HepG2 (cell line): ENCODE measurements around the gene TMEM14B. TPM values are rescaled to one million over a fixed set of nuclear protein-coding genes. Genes with fewer than 3 reads are reported as not detected.
"Not testable (repeated sequence)": the region's sequence is repeated elsewhere in the genome, so short reads cannot be mapped to it uniquely, and the experiment has no call there.

Source experiments
- ELF3 ChIP-seq: IDR thresholded peaks from 2 replicates; pipeline ENCODE4 v1.6.1; 2016; ENCODE audit warnings: missing genetic modification reagents, missing compliant biosample characterization
- FOXA1 ChIP-seq, 2 experiments: fragments of 450-650 bp in 1 of 2; sonication (generic) in 1 of 2; formaldehyde crosslinking in 1 of 2; IDR thresholded peaks; 2 replicates each; pipeline versions ENCODE4 v1.4.0 to v1.6.1; 2016 to 2020; ENCODE audit warnings: missing genetic modification reagents in 1 of 2
- HOXA3 ChIP-seq: sonication (generic); formaldehyde crosslinking; IDR thresholded peaks from 2 replicates; pipeline ENCODE4 v1.5.0; 2020; ENCODE audit warnings: missing genetic modification reagents
- KLF11 ChIP-seq: IDR thresholded peaks from 2 replicates; pipeline ENCODE4 v1.6.1; 2016; ENCODE audit warnings: missing compliant biosample characterization
- MED8 ChIP-seq: sonication (generic); formaldehyde crosslinking; IDR thresholded peaks from 2 replicates; pipeline ENCODE4 v1.8.1; 2023; ENCODE audit warnings: mild to moderate bottlenecking, missing genetic modification reagents; ENCODE audit not compliant: insufficient replicate concordance
- NONO ChIP-seq, 2 experiments: fragments of 450-650 bp in 1 of 2; sonication (generic) in 1 of 2; formaldehyde crosslinking in 1 of 2; IDR thresholded peaks in 1 of 2; conservative IDR thresholded peaks in 1 of 2; 2 replicates each; pipeline versions ENCODE4 v1.6.1 to v1.8.0; 2017 to 2022; ENCODE audit warnings: mild to moderate bottlenecking in 1 of 2, missing genetic modification reagents in 1 of 2, moderate library complexity in 1 of 2
- PHF8 ChIP-seq: sonication (generic); formaldehyde crosslinking; IDR thresholded peaks from 2 replicates; pipeline ENCODE4 v1.5.0; 2020; ENCODE audit warnings: missing genetic modification reagents
- RBFOX2 ChIP-seq: fragments of 200-400 bp; formaldehyde crosslinking; IDR thresholded peaks from 2 replicates; pipeline ENCODE4 v1.6.1; 2017; ENCODE audit warnings: low read depth, mild to moderate bottlenecking, low read length
- SKI ChIP-seq: fragments of 450-650 bp; IDR thresholded peaks from one replicate; pipeline ENCODE4 v1.6.1; 2018; ENCODE audit warnings: mild to moderate bottlenecking; ENCODE audit not compliant: partially characterized antibody
- TEAD3 ChIP-seq: optimal IDR thresholded peaks from 2 replicates; pipeline ENCODE3; 2016; ENCODE audit warnings: borderline replicate concordance
- ZEB1 ChIP-seq: IDR thresholded peaks from 2 replicates; pipeline ENCODE4 v1.6.1; 2012; ENCODE audit warnings: mild to moderate bottlenecking, low read depth, inconsistent platforms; ENCODE audit not compliant: insufficient replicate concordance
- ZNF224 ChIP-seq: sonication (generic); formaldehyde crosslinking; IDR thresholded peaks from 2 replicates; pipeline ENCODE4 v1.5.0; 2020; ENCODE audit warnings: mild to moderate bottlenecking, missing genetic modification reagents
- ZNF251 ChIP-seq: sonication (generic); formaldehyde crosslinking; IDR thresholded peaks from 2 replicates; pipeline ENCODE4 v1.9.0; 2021; ENCODE audit warnings: mild to moderate bottlenecking, missing genetic modification reagents
- ZNF430 ChIP-seq: sonication (generic); formaldehyde crosslinking; IDR thresholded peaks from 2 replicates; pipeline ENCODE4 v1.9.0; 2021; ENCODE audit warnings: mild to moderate bottlenecking, missing genetic modification reagents
- ZNF557 ChIP-seq: sonication (generic); formaldehyde crosslinking; IDR thresholded peaks from 2 replicates; pipeline ENCODE4 v1.4.0; 2020; ENCODE audit warnings: missing genetic modification reagents
- ZNF614 ChIP-seq: IDR thresholded peaks from 2 replicates; pipeline ENCODE4 v1.6.1; 2018; ENCODE audit warnings: missing biosample characterization, missing genetic modification reagents, inconsistent platforms, borderline replicate concordance
- polyA plus RNA-seq, 8 experiments: library from polyadenylated mRNA; depleted of rRNA in 3 of 8; stranded (reverse) in 7 of 8; unstranded in 1 of 8; fragments of >200 nt; fragmentation: Illumina TruSeq in 4 of 8; extraction: Trizol in 4 of 8; gene quantifications; 2 replicates each; pipeline versions ENCODE4 v1.2.1 to v1.2.3, GENCODE V29; 2011 to 2016; ENCODE audit warnings: low read depth in 4 of 8, missing spikeins in 1 of 8, mixed read lengths in 1 of 8; ENCODE audit not compliant: insufficient read depth in 1 of 8
- total RNA-seq, 5 experiments: library from RNA; depleted of rRNA; stranded (reverse); fragments of >200 nt; fragmentation: Illumina TruSeq; extraction: Trizol; gene quantifications; 2 replicates each; pipeline ENCODE4 v1.2.3, GENCODE V29; 2016; ENCODE audit warnings: low read depth in 1 of 5
- TF ChIP-seq, protein P1 (sequence below): sonication (generic); formaldehyde crosslinking; conservative IDR thresholded peaks from 2 replicates; pipeline ENCODE4 v1.8.0; 2022; ENCODE audit warnings: low read depth, missing genetic modification reagents
- TF ChIP-seq, protein P2 (sequence below): fragments of 450-650 bp; IDR thresholded peaks from 2 replicates; pipeline ENCODE4 v1.6.1; 2016
- TF ChIP-seq, protein P3 (sequence below): sonication (generic); formaldehyde crosslinking; IDR thresholded peaks from 2 replicates; pipeline ENCODE4 v1.8.1; 2023; ENCODE audit warnings: missing genetic modification reagents, inconsistent platforms, borderline replicate concordance
- TF ChIP-seq, protein P4 (sequence below): sonication (generic); formaldehyde crosslinking; IDR thresholded peaks from 2 replicates; pipeline ENCODE4 v1.5.1; 2020; ENCODE audit warnings: missing genetic modification reagents, mild to moderate bottlenecking, borderline replicate concordance
- TF ChIP-seq, protein P5 (sequence below): sonication (generic); formaldehyde crosslinking; IDR thresholded peaks from 2 replicates; pipeline ENCODE4 v1.5.0; 2020; ENCODE audit warnings: missing genetic modification reagents

TMEM14B gene
- total and polyA plus RNA-seq, 2 of the 13 experiments (the other 11 are each of a cell fraction or from before 2014, with no cell fraction given): 133 to 200 TPM

DNA sequence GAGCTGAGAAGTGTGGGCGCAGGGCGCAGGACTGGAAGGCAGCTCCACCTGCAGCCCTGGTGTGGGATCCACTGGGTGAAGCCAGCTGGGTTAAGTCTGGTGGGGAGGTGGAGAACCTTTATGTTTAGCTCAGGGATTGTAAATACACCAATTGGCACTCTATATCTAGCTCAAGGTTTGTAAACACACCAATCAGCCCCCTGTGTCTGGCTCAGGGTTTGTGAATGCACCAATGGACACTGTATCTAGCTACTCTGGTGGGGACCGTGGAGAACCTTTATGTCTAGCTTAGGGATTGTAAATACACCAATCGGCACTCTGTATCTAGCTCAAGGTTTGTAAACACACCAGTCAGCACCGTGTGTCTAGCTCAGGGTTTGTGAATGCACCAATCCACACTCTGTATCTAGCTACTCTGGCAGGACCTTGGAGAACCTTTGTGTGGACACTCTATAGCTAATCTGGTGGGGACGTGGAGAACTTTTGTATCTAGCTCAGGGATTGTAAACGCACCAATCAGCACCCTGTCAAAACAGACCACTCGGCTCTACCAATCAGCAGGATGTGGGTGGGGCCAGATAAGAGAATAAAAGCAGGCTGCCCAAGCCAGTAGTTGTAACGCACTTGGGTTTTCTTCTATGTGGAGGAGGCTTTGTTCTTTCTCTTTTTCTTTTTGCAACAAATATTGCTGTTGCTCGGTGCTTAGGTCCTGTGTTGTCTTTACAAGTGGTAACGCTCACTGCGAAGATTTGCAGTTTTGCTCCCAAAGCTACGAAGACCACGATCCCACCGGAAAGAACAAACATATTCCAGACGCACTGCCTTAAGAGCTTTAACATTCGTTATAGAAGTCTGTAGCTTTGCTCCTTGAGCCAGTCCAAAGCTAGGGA, 26.4 kb upstream of the TMEM14B start (continued):
- TF ChIP-seq, protein P1, sequence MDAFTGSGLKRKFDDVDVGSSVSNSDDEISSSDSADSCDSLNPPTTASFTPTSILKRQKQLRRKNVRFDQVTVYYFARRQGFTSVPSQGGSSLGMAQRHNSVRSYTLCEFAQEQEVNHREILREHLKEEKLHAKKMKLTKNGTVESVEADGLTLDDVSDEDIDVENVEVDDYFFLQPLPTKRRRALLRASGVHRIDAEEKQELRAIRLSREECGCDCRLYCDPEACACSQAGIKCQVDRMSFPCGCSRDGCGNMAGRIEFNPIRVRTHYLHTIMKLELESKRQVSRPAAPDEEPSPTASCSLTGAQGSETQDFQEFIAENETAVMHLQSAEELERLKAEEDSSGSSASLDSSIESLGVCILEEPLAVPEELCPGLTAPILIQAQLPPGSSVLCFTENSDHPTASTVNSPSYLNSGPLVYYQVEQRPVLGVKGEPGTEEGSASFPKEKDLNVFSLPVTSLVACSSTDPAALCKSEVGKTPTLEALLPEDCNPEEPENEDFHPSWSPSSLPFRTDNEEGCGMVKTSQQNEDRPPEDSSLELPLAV (CRISPR knock-in tag): 0 out of 2 replicates have a peak, but pooled peaks have one; percentile 21
- 0 out of 2 replicates have a peak, but pooled peaks have one; percentile 64 for TF ChIP-seq ZNF251 (CRISPR knock-in tag)
- peak; percentile 49; the same call in 1 of the 2 replicates for TF ChIP-seq ZNF614 (CRISPR knock-in tag)
- TF ChIP-seq, protein P2, sequence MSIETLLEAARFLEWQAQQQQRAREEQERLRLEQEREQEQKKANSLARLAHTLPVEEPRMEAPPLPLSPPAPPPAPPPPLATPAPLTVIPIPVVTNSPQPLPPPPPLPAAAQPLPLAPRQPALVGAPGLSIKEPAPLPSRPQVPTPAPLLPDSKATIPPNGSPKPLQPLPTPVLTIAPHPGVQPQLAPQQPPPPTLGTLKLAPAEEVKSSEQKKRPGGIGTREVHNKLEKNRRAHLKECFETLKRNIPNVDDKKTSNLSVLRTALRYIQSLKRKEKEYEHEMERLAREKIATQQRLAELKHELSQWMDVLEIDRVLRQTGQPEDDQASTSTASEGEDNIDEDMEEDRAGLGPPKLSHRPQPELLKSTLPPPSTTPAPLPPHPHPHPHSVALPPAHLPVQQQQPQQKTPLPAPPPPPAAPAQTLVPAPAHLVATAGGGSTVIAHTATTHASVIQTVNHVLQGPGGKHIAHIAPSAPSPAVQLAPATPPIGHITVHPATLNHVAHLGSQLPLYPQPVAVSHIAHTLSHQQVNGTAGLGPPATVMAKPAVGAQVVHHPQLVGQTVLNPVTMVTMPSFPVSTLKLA: peak; percentile 39; the same call in 1 of the 2 replicates
- TF ChIP-seq PHF8 (CRISPR knock-in tag): peak; percentile 45; the same call in 1 of the 2 replicates
- peak; percentile 97 for TF ChIP-seq MED8 (CRISPR knock-in tag)
- TF ChIP-seq ZNF430 (CRISPR knock-in tag): 0 out of 2 replicates have a peak, but pooled peaks have one; percentile 60
- peak; percentile 76; the same call in 1 of the 2 replicates for TF ChIP-seq KLF11 (CRISPR knock-in tag)
- TF ChIP-seq RBFOX2: peak; percentile 89
- TF ChIP-seq ZNF224 (CRISPR knock-in tag): peak; percentile 42; the same call in 1 of the 2 replicates
- TF ChIP-seq HOXA3 (CRISPR knock-in tag): peak; percentile 52
- not testable (repeated sequence) for TF ChIP-seq FOXA1, NONO (IDR thresholded peaks at IDR 0.05)
- peak; percentile 30; the same call in 1 of the 2 replicates for TF ChIP-seq FOXA1 (CRISPR knock-in tag; IDR thresholded peaks at IDR 0.05)
- TF ChIP-seq, protein P3, sequence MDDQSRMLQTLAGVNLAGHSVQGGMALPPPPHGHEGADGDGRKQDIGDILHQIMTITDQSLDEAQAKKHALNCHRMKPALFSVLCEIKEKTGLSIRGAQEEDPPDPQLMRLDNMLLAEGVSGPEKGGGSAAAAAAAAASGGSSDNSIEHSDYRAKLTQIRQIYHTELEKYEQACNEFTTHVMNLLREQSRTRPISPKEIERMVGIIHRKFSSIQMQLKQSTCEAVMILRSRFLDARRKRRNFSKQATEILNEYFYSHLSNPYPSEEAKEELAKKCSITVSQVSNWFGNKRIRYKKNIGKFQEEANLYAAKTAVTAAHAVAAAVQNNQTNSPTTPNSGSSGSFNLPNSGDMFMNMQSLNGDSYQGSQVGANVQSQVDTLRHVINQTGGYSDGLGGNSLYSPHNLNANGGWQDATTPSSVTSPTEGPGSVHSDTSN: 0 out of 2 replicates have a peak, but pooled peaks have one; percentile 40
- TF ChIP-seq SKI: peak; percentile 6
- TF ChIP-seq, protein P4, sequence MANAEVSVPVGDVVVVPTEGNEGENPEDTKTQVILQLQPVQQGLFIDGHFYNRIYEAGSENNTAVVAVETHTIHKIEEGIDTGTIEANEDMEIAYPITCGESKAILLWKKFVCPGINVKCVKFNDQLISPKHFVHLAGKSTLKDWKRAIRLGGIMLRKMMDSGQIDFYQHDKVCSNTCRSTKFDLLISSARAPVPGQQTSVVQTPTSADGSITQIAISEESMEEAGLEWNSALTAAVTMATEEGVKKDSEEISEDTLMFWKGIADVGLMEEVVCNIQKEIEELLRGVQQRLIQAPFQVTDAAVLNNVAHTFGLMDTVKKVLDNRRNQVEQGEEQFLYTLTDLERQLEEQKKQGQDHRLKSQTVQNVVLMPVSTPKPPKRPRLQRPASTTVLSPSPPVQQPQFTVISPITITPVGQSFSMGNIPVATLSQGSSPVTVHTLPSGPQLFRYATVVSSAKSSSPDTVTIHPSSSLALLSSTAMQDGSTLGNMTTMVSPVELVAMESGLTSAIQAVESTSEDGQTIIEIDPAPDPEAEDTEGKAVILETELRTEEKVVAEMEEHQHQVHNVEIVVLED (CRISPR knock-in tag): peak; percentile 50; the same call in 1 of the 2 replicates
- 0 out of 2 replicates have a peak, but pooled peaks have one; percentile 53 for TF ChIP-seq ELF3
- TF ChIP-seq NONO (CRISPR knock-in tag; conservative IDR thresholded peaks at IDR 0.05): peak; percentile 68; the same call in 1 of the 2 replicates
- TF ChIP-seq, protein P5, sequence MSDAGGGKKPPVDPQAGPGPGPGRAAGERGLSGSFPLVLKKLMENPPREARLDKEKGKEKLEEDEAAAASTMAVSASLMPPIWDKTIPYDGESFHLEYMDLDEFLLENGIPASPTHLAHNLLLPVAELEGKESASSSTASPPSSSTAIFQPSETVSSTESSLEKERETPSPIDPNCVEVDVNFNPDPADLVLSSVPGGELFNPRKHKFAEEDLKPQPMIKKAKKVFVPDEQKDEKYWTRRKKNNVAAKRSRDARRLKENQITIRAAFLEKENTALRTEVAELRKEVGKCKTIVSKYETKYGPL (CRISPR knock-in tag): peak; percentile 65; the same call in 1 of the 2 replicates
- TF ChIP-seq ZEB1: peak; percentile 93
- TF ChIP-seq TEAD3: peak; percentile 36
- TF ChIP-seq ZNF557 (CRISPR knock-in tag): 0 out of 2 replicates have a peak, but pooled peaks have one; percentile 33
